PC-3 (cell line): ENCODE data around the gene MAP3K20.

Experiments
- CTCF ChIP-seq: fragments of 300-600 bp; sonication (generic); conservative IDR thresholded peaks from 2 replicates; pipeline ENCODE4 v1.5.1; 2017; ENCODE audit warnings: antibody characterized with exemption, low read depth, mild to moderate bottlenecking, low read length
- EZH2 ChIP-seq: fragments of 300-600 bp; sonication (generic); IDR thresholded peaks from one replicate; pipeline ENCODE4 v1.6.1; 2017; ENCODE audit warnings: antibody characterized with exemption, mild to moderate bottlenecking, low read length; ENCODE audit not compliant: unreplicated experiment

DNA sequence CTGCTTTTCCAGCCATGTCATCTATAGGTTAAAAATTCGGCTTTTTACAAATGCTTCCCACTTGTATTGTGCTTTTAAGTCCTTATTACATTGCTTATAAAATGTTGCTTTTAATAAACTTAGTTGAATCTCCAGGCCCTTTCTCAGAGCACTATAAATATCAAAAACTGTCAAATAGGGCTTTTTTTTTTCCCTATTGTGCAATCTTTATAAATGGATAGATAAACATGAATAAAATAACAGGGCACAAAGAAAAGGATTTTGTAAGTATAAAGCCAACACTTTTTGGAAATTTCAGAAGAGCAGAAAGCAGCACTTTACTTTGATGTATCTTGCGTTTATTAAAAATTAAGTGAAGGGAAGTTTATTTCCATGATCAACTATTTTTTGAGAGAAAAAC lies 171.5 kb downstream of the MAP3K20 start:
- TF ChIP-seq CTCF, result no peak
- no peak for TF ChIP-seq EZH2
